ENCODE data around the gene ESYT1. TPM values are rescaled to one million over a fixed set of nuclear protein-coding genes. Genes with fewer than 3 reads are reported as not detected.

ESYT1 gene
- total RNA-seq, 3 donors from 2014 or later (not counting 1 experiment from before 2014, with no cell fraction given) = 198 to 215 (median 199) TPM

GRCh38 chr12:56129206-56129941 lies 1.3 kb downstream of the ESYT1 start:
- DNase-seq = peak; percentile 58 to 82
- no peak for TF ChIP-seq CTCF (IDR thresholded peaks at IDR 0.05)
- Mint-ChIP-seq H3K4me1 (peaks cover 52 to 59% of the 10 kb centered on the region in 2 donors), H3K9me3 (no peaks in the 10 kb centered on the region), H3K27ac (peak overlapping the region; percentile 88 to 93), H3K27me3 (ENCODE audit: low read depth in 2 of 2) (no peaks in the 10 kb centered on the region), H3K36me3 (peaks cover 18% of the 10 kb centered on the region), H3K4me3 (peak overlapping the region; percentile 97)
- Histone ChIP-seq H3K4me1 (ENCODE audit: control insufficient read depth, insufficient read depth, low read length) (peaks cover 45% of the 10 kb centered on the region), H3K27ac (ENCODE audit: low read length) (peak overlapping the region; percentile 85), H3K4me3 (ENCODE audit: low read length) (peak overlapping the region; percentile 90), H3K9me3 (ENCODE audit: control insufficient read depth, insufficient read depth, low read length) (no peaks in the 10 kb centered on the region), H3K36me3 (ENCODE audit: control insufficient read depth, insufficient read depth, low read length) (peaks cover 41% of the 10 kb centered on the region), H3K27me3 (ENCODE audit: control insufficient read depth, insufficient read depth, low read length) (no peaks in the 10 kb centered on the region)
- WGBS (ENCODE audit: insufficient coverage) = 0% methylated on average over 28 of the region's 29 CpGs
- intact Hi-C loops (cut with micrococcal nuclease) = loop anchor here (5.0 kb wide), 1 partner anchor 188 kb away; the partner anchor contains the start of gene CNPY2
- ATAC-seq = peak; percentile 5 to 33 (median 30)

DNA sequence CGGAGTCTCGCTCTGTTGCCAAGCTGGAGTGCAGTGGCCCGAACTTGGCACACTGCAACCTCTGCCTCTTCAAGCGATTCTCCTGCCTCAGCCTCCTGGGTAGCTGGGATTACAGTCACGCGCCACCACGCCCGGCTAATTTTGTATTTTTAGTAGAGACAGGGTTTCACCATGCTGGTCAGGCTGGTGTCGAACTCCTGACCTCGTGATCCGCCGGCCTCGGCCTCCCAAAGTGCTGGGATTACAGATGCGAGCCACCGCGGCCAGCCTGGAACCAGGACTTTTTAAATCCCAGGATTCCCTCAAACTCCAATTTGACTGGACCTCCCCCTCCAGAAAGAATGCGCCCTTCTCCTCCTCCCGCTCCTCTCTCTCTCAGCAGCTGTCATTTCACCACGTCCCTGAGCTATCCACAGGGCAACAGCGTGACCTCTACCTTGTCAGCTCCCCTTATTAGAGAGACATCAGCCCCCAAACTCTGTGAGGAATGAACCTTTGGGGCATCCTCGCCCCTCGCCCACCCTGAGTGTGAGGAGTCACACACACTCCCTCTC lies 2.0 kb downstream of the ESYT1 start:
- ATAC-seq (no peak), DNase-seq (no peak)
- TF ChIP-seq CTCF (IDR thresholded peaks at IDR 0.05) = no peak
- WGBS (ENCODE audit: insufficient coverage) = 57% methylated on average over 22 of the region's 22 CpGs
- Histone ChIP-seq H3K27ac (ENCODE audit: low read length) (peak overlapping the region; percentile 85), H3K4me3 (ENCODE audit: low read length) (peak overlapping the region; percentile 90), H3K9me3 (ENCODE audit: control insufficient read depth, insufficient read depth, low read length) (no peaks in the 10 kb centered on the region), H3K27me3 (ENCODE audit: control insufficient read depth, insufficient read depth, low read length) (no peaks in the 10 kb centered on the region), H3K36me3 (ENCODE audit: control insufficient read depth, insufficient read depth, low read length) (peaks cover 44% of the 10 kb centered on the region), H3K4me1 (ENCODE audit: control insufficient read depth, insufficient read depth, low read length) (peaks cover 45% of the 10 kb centered on the region)
- Mint-ChIP-seq H3K27ac (peak overlapping the region; percentile 88 to 93), H3K9me3 (no peaks in the 10 kb centered on the region), H3K4me3 (peak overlapping the region; percentile 97), H3K4me1 (peaks cover 52 to 58% of the 10 kb centered on the region in 2 donors), H3K36me3 (peaks cover 18% of the 10 kb centered on the region), H3K27me3 (ENCODE audit: low read depth in 2 of 2) (no peaks in the 10 kb centered on the region)
- intact Hi-C loops (cut with micrococcal nuclease) = loop anchor here (5.0 kb wide), 1 partner anchor 187 kb away; the partner anchor contains the start of gene CNPY2

DNA sequence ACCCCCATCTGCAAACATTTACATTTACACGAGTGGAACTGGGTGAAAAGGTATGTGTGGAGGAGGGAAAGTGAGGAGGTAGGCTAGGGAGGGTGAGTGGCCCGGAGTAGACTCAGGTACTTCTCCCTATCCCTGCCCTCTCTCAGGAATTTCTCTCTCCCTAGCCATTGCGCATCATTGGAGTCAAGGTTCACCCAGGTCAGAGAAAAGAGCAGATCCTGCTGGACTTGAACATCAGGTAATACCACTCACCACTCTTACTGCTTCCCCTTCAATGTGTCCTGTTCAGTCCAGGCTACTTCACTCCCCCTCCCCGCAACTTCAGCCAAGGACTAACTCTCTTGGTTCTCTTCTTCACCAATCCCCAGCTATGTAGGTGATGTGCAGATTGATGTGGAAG lies 2.8 kb downstream of the ESYT1 start:
- no peaks in the 10 kb centered on the region for H3K9me3 Mint-ChIP-seq
- H3K27me3 Mint-ChIP-seq (ENCODE audit: low read depth in 2 of 2) = no peaks in the 10 kb centered on the region
- DNase-seq (no peak), ATAC-seq (no peak)
- Histone ChIP-seq H3K36me3 (ENCODE audit: control insufficient read depth, insufficient read depth, low read length) (peaks cover 50% of the 10 kb centered on the region), H3K27me3 (ENCODE audit: control insufficient read depth, insufficient read depth, low read length) (no peaks in the 10 kb centered on the region), H3K4me1 (ENCODE audit: control insufficient read depth, insufficient read depth, low read length) (peaks cover 39% of the 10 kb centered on the region), H3K4me3 (ENCODE audit: low read length) (no peak overlapping the region), H3K27ac (ENCODE audit: low read length) (peak overlapping the region; percentile 85), H3K9me3 (ENCODE audit: control insufficient read depth, insufficient read depth, low read length) (no peaks in the 10 kb centered on the region)
- intact Hi-C loops (cut with micrococcal nuclease) = no loop called here
- 94% methylated on average over 1 of the region's 4 CpGs for WGBS (ENCODE audit: insufficient coverage)
- no peak for TF ChIP-seq CTCF (IDR thresholded peaks at IDR 0.05)
- peak overlapping the region; percentile 88 to 93 for H3K27ac Mint-ChIP-seq
- peak overlapping the region; percentile 97 for H3K4me3 Mint-ChIP-seq
- H3K4me1 Mint-ChIP-seq = peaks cover 51 to 57% of the 10 kb centered on the region in 2 donors
- peaks cover 20% of the 10 kb centered on the region for H3K36me3 Mint-ChIP-seq

Measured in natural killer cell (primary cell).